ENCODE measurements around the gene MPIG6B.
A peak's percentile ranks its signal among the peaks of the same experiment; 100 is the strongest.

MPIG6B gene

GRCh38 chr6:31739639-31740396 lies 16.6 kb downstream of the MPIG6B start, which contains the start of gene MSH5:
Gene MSH5 (plus strand): TSS chr6:31740005. CDS start chr6:31740467, 462 bp downstream.
- DNase-seq: peak; percentile 91

- no peak for DNase-seq
Observed at GRCh38 chr6:31740397-31741223, 17.4 kb downstream of the MPIG6B start.

GRCh38 chr6:31741815-31742214 lies 18.6 kb downstream of the MPIG6B start:
- DNase-seq: no peak

- no peak for DNase-seq
Observed at GRCh38 chr6:31742894-31743293, 19.7 kb downstream of the MPIG6B start.

DNA sequence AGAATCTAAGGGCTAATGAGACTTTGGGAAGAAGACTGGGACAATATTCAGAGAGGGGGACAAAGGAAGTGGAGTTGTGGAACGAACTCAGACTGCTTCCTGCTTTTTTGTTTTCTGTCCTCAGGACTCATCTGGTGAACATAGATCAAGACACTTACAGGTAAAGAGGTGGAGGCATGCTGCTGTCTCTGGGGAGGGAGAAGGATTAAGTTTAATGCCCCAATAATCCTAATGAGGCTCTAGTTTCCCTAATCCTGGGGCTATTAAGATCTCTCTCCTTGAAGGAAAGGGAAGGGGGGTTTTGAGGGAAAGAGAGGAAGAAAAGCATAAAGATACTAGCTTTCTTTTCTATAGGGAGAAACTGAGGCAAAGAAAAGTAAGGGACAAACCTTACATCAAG lies 21.2 kb downstream of the MPIG6B start:
- no peak for DNase-seq

DNA sequence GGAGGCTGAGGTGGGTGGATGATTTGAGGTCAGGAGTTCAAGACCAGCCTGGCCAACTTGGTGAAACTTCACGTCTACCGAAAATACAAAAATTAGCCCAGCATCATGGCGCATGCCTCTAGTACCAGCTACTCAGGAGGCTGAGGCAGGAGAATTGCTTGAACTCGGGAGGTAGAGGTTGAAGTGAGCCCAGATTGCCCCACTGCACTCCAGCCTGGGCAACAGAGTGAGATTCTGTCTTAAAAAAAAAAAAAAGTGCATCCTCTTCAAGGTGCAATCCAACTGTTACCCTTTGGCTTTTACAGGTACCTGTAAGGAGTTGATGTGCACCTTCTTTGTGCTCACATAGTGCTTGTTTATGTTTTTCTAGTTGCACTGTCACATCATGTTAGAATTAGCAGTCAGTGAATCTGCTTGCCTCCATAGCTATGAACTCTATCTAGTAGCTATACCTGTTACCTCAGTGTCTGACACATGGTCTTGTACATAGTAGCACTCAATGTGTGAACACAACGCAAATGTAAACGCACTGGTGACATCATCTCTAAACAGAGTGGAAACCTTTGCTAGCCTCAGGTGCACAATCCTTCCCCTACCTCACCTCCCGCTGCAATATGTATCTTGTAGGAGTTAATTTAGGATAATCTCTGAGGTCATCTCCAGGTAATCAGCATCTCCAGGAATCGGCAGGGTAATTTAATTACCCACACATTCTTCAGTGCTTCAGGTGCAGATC lies 26.3 kb downstream of the MPIG6B start:
- DNase-seq: no peak

- no peak for DNase-seq
Observed at GRCh38 chr6:31750411-31751022, 27.3 kb downstream of the MPIG6B start.

DNA sequence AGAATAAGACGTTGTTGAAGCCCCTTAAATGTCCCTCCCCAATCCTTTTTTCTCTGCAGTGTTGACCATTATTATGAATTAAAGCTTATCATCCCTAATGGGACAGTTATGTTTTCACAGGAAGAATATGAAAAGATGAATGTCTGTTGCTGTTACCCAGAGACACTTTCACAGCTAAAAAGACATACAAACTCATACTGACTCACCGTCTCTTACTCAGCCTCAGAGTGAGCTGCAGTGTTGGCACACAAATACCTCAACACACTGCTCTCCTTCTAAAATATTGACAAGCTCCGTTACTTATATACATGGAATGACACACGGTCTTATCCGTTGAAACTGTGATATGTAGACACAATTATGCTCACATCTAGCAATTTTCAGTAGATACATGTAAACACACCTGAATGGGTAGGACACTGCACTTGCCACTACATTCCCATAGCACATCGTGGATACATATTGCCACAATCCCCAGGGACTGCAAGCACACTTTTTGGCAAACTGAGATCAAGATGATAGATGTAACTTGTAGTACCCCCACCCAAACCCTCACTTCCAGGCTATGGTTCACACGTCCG lies 29.7 kb downstream of the MPIG6B start:
- no peak for DNase-seq

DNA sequence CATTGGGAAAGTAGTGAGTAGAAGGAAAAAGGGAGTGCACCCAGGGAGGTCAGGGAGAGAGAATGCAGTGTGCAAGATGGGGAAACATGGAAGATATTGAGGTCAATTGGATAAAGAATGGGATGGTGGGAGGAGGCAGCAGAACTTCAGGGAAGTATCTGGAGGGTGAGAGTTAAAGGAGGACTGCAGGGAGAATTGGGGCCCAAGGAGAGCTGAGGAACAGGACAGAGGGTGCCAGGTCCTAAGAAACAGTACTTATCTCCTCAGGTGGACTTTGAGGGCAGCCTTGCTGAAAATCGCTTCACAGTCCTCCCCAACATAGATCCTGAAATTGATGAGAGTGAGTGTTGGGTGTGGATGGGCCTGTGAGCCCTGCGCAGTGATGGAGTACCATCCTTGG lies 35.1 kb downstream of the MPIG6B start:
- DNase-seq: no peak

DNA sequence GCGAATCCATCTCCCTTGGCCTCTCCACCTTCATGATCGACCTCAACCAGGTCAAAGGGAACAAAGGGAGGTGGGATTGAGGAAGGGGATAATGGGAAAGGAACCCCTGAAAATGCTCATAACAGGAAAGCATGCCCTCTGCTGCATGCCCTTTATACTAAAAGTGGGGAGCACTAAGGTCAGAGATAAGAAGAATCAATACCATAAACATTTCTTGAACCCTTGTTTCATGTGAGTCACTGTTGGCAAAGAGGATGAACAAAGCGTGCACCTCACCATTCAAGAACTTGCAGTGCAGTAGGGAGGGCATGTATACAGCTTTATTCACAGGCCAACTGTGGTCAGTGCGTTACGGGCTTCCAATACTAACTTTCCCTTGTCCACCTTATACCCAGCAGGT lies 37.6 kb downstream of the MPIG6B start:
- DNase-seq: no peak

- no peak for DNase-seq
Observed at GRCh38 chr6:31761343-31761742, 38.2 kb downstream of the MPIG6B start.

DNA sequence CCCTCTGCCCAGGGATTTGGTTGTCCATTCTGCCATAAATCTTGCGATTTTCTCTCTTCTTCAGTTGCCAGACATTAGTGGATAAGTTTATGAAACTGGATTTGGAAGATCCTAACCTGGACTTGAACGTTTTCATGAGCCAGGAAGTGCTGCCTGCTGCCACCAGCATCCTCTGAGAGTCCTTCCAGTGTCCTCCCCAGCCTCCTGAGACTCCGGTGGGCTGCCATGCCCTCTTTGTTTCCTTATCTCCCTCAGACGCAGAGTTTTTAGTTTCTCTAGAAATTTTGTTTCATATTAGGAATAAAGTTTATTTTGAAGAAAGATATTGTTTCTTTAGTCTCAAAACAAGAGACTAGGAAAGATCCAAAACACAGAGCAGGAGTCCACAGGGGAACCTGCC lies 39.2 kb downstream of the MPIG6B start, which contains the start of gene SAPCD1:
SAPCD1 (plus strand) TSS at position 301 of the 400 bp plus-strand sequence. CDS start 399 bp downstream, outside the sequence.
- no peak for DNase-seq

DNA sequence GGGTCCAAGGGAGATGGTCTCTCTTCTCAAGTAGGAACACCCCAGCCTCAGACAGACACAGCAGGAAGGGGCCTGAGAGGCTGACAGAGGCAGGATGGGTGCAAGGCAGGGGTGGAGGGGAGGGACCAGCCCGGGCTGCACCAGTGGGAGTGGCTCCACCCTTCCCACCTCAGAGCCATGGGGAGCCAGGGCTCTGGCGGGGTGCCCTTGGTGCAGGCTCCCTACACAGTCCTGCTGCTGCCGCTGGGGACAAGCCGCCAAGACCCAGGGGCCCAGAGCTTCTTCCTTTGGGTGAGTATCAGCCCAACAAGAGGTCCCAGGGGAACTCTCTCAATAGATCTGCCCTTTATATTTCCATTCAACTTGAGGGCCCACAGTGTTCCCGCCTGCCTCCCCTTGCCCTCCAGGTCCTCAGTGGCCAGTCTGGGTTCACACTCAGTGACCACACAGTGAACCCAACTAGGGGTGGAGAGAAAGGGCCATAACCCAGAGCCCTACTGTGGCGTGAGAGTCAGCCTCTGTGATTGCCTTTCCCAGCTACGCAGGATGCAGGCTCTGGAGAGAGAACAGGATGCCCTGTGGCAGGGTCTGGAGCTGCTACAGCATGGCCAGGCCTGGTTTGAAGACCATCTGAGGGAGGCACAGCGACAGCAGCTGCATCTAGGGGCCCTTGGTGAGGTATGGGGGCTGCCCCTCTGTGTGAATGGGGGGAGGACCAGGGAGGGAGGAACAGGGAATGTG lies 39.9 kb downstream of the MPIG6B start:
- no peak for DNase-seq

- no peak for DNase-seq
Observed at GRCh38 chr6:31763619-31763940, 40.4 kb downstream of the MPIG6B start.

GRCh38 chr6:31764198-31764597 lies 41.0 kb downstream of the MPIG6B start:
- DNase-seq: no peak

- no peak for DNase-seq
Observed at GRCh38 chr6:31765559-31765909, 42.4 kb downstream of the MPIG6B start.

- no peak for DNase-seq
Observed at GRCh38 chr6:31765910-31766794, 43.0 kb downstream of the MPIG6B start.

GRCh38 chr6:31767096-31767645 lies 44.0 kb downstream of the MPIG6B start:
- no peak for DNase-seq

DNA sequence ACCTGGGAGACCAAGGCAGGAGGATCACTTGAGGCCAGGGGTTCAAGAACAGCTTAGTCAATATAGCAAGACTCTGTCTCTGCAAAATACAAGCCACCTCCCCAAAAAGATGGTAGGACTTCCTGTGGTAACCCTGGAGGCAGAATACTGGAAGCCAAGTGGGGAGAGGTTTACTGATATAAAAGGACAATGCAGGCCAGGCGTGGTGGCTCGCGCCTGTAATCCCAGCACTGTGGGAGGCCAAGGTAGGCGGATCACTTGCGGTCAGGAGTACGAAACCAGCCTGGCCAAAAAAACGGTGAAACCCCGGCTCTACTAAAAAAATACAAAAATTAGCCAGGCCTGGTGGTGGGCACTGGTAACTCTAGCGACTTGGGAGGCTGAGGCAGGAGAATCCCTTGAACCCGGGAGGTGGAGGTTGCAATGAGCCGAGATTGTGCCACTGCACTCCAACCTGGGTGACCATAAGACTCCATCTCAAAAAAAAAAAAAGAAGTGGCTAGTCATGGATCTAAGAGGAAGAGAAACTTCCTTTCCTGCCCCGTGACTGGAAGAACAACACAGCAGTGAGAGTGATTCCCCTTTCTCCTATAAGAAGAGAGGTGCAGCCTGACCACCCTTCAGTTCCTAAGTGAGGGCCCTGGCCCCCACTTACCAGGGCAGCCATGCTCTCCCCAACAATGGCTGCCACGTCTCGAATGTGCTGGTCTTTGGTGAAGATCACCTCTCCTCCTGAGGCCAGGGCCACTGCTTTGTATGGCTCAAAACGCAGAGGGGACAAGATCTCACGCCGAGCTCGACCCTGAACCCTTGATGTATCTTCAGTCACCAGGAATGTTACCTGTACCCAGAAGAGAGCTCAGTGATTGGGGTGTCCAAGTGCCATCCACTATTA lies 45.4 kb downstream of the MPIG6B start:
- DNase-seq: no peak
